PC-3 (cell line): Measurements from ENCODE around the gene ID2. TPM values are rescaled to one million over a fixed set of nuclear protein-coding genes. Genes with fewer than 3 reads are reported as not detected.

Experiments
- ATAC-seq: fragments of 200-7000 bp; cut with Tn5 transposase; 2 replicates; pipeline ENCODE4 v1.9.1; 2020; ENCODE audit warnings: mild to moderate bottlenecking, moderate library complexity
- BruUV-seq: library from RNA; stranded (reverse); fragments of 400-500 nt; replicated peaks from 2 replicates; lab custom pipeline; 2021; lab: Mats Ljungman, UMichigan
- CTCF ChIA-PET: fragments of 300-600 bp; sonication (Branson Sonifier 250); formaldehyde crosslinking; loops from one replicate; lab custom pipeline; 2022; ENCODE audit warnings: antibody characterized with exemption; lab: Charles Lee
- POLR2A ChIA-PET: fragments of 300-600 bp; sonication (Branson Sonifier 250); formaldehyde crosslinking; loops from one replicate; lab custom pipeline; 2022; ENCODE audit warnings: antibody characterized with exemption; ENCODE audit not compliant: unreplicated experiment; lab: Charles Lee
- DNase-seq: peaks from one replicate; pipeline ENCODE4 v3.0.0-alpha.2; 2015
- H2AFZ ChIP-seq: fragments of 300-600 bp; sonication (generic); 2 replicates; pipeline ENCODE4 v1.6.0; 2016; ENCODE audit warnings: antibody characterized with exemption, low read length
- H3F3A ChIP-seq: fragments of 300-600 bp; sonication (generic); one replicate; pipeline ENCODE4 v1.6.0; 2017; ENCODE audit warnings: antibody characterized with exemption, low read length, control low read depth, mild to moderate bottlenecking; ENCODE audit not compliant: unreplicated experiment
- H3K27ac ChIP-seq: fragments of 300-600 bp; sonication (generic); 2 replicates; pipeline ENCODE4 v1.5.1; 2016; ENCODE audit warnings: mild to moderate bottlenecking, low read length
- H3K27me3 ChIP-seq: fragments of 300-600 bp; sonication (generic); 2 replicates; pipeline ENCODE4 v1.6.1; 2016; ENCODE audit warnings: low read length, mixed read lengths
- H3K36me3 ChIP-seq: fragments of 300-600 bp; sonication (generic); 2 replicates; pipeline ENCODE4 v1.6.1; 2016; ENCODE audit warnings: low read depth, mixed run types, low read length, mixed read lengths
- H3K4me1 ChIP-seq: fragments of 300-600 bp; sonication (generic); 2 replicates; pipeline ENCODE4 v1.5.1; 2016; ENCODE audit warnings: low read length; ENCODE audit not compliant: insufficient read depth
- H3K4me2 ChIP-seq: fragments of 300-600 bp; sonication (generic); 2 replicates; pipeline ENCODE4 v1.6.0; 2016; ENCODE audit warnings: low read length
- H3K4me3 ChIP-seq: fragments of 300-600 bp; sonication (generic); 2 replicates; pipeline ENCODE4 v1.5.1; 2016; ENCODE audit warnings: mild to moderate bottlenecking, low read length, mixed read lengths
- H3K79me2 ChIP-seq: fragments of 300-600 bp; sonication (generic); 2 replicates; pipeline ENCODE4 v1.6.1; 2017; ENCODE audit warnings: low read length, mixed read lengths
- H3K9ac ChIP-seq: fragments of 300-600 bp; sonication (generic); 2 replicates; pipeline ENCODE4 v1.6.0; 2016; ENCODE audit warnings: mild to moderate bottlenecking, low read length
- H3K9me2 ChIP-seq: fragments of 300-600 bp; sonication (generic); replicated peaks from 2 replicates; pipeline ENCODE4 v1.6.1; 2016; ENCODE audit warnings: mixed run types, low read length, mixed read lengths
- H3K9me3 ChIP-seq: fragments of 300-600 bp; sonication (generic); 2 replicates; pipeline ENCODE4 v1.6.1; 2016; ENCODE audit warnings: low read length, mixed read lengths
- H4K20me1 ChIP-seq: fragments of 300-600 bp; sonication (generic); 2 replicates; pipeline ENCODE4 v1.6.1; 2016; ENCODE audit warnings: low read length, mixed read lengths
- CTCF ChIP-seq: fragments of 300-600 bp; sonication (generic); conservative IDR thresholded peaks from 2 replicates; pipeline ENCODE4 v1.5.1; 2017; ENCODE audit warnings: antibody characterized with exemption, low read depth, mild to moderate bottlenecking, low read length
- EZH2 ChIP-seq: fragments of 300-600 bp; sonication (generic); IDR thresholded peaks from one replicate; pipeline ENCODE4 v1.6.1; 2017; ENCODE audit warnings: antibody characterized with exemption, mild to moderate bottlenecking, low read length; ENCODE audit not compliant: unreplicated experiment
- EZH2phosphoT487 ChIP-seq: fragments of 300-600 bp; sonication (generic); IDR thresholded peaks from 2 replicates; pipeline ENCODE4 v1.6.1; 2018; ENCODE audit warnings: mild to moderate bottlenecking, antibody characterized with exemption, low read length, borderline replicate concordance
- intact Hi-C: fragments of 100-400 bp; cut with micrococcal nuclease; formaldehyde crosslinking; loops from 2 replicates; pipeline ENCODE4 v1.9.0; 2023
- total RNA-seq: library from RNA; depleted of rRNA; stranded (reverse); fragments of >200 nt; gene quantifications from 2 replicates; pipeline ENCODE4 v1.2.3, GENCODE V29; 2014

Gene ID2
- total RNA-seq, 1 experiment from 2014 or later: 92.1 TPM

- ATAC-seq: no peak
- POLR2A ChIA-PET: no interaction called here
- TF ChIP-seq CTCF (no peak), EZH2 (no peak), EZH2phosphoT487 (no peak)
- Histone ChIP-seq H3K9ac (no peak overlapping the region), H3K79me2 (no peaks in the 10 kb centered on the region), H3K9me3 (no peaks in the 10 kb centered on the region), H2AFZ (no peak overlapping the region), H3K4me3 (no peak overlapping the region), H3F3A (no peaks in the 10 kb centered on the region), H3K9me2 (no peaks in the 10 kb centered on the region), H3K4me2 (no peak overlapping the region), H3K27ac (no peak overlapping the region), H4K20me1 (no peaks in the 10 kb centered on the region), H3K27me3 (no peaks in the 10 kb centered on the region), H3K4me1 (peaks cover 4% of the 10 kb centered on the region; the same call in 1 of the 2 replicates), H3K36me3 (no peaks in the 10 kb centered on the region)
- CTCF ChIA-PET: no interaction called here
- intact Hi-C loops: no loop called here
- BruUV-seq: no TSS peak
- DNase-seq: no peak
Measured at GRCh38 chr2:8634466-8635172, 47.2 kb upstream of the ID2 start.

GRCh38 chr2:8636041-8636491 lies 45.8 kb upstream of the ID2 start:
- Histone ChIP-seq H3K4me3 (no peak overlapping the region), H4K20me1 (no peaks in the 10 kb centered on the region), H3K9ac (no peak overlapping the region), H3F3A (no peaks in the 10 kb centered on the region), H3K9me3 (no peaks in the 10 kb centered on the region), H2AFZ (no peak overlapping the region), H3K4me1 (peaks cover 4% of the 10 kb centered on the region; the same call in 1 of the 2 replicates), H3K4me2 (no peak overlapping the region), H3K36me3 (no peaks in the 10 kb centered on the region), H3K9me2 (no peaks in the 10 kb centered on the region), H3K27me3 (no peaks in the 10 kb centered on the region), H3K27ac (no peak overlapping the region), H3K79me2 (no peaks in the 10 kb centered on the region)
- no TSS peak for BruUV-seq
- ATAC-seq (no peak), DNase-seq (no peak)
- ChIA-PET CTCF (no interaction called here), POLR2A (no interaction called here)
- intact Hi-C loops: no loop called here
- no peak for TF ChIP-seq EZH2
- TF ChIP-seq CTCF: no peak
- no peak for TF ChIP-seq EZH2phosphoT487
